ENCODE results near the gene ZBP1.

ZBP1 gene, protein sequence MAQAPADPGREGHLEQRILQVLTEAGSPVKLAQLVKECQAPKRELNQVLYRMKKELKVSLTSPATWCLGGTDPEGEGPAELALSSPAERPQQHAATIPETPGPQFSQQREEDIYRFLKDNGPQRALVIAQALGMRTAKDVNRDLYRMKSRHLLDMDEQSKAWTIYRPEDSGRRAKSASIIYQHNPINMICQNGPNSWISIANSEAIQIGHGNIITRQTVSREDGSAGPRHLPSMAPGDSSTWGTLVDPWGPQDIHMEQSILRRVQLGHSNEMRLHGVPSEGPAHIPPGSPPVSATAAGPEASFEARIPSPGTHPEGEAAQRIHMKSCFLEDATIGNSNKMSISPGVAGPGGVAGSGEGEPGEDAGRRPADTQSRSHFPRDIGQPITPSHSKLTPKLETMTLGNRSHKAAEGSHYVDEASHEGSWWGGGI

DNA sequence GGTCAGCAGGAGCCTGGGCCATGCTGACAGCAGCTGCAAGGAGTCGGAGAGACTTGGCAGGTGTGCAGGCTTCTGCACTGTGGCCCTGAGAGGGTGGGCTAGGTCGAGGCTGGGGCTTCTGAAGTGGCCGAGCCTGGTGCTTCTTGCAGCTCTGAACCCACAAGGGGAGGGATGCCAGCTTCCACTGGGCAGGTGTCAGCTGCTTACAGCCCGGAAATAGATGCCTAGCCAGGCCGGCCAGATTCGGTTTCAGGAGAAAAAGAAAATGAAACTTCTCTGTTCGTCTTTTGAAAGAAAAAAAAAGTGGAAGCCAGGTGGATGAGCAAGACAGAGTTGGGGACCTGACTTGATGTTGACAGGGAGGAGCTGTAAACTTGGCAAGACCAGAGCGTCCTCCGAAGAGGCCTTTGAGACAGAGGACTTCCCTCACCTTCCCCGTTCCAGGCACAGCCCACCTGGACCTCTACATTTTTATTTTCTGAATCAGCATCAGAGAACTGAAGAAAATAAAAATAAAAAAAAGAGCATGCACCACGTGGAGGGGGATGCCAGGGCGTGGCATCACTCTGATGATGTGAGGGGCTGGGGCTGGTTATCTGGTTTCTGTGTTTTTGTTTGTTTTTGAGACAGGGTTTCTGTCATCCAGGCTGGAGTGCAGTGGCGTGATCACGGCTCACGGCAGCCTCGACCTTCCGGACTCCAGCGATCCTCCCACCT, at the start of gene ZBP1:
Gene ZBP1 (minus strand): TSS at position 153 of the 717 bp plus-strand sequence. CDS start 131 bp downstream, at position 22.
- peak; percentile 57 for DNase-seq (ENCODE audit: low spot score)

DNA sequence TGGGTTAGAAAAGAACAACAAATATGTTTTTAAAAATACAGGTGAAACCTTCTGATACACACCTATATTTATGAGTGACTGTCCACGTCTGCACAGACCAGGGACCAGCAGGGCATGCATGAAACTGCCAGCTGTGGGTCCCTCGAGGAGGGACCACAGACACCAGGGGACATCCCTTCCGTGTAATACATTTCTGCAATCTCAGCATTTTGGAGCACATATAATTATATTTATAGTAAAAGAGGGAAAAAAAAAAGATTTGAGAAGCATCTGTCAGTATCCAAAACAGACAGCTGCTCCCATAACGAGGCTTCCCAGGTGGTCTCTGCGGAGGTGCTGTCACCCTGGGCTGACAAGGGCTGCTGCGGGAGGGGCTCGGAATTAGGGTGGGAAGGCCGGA, 49.4 kb upstream of the ZBP1 start:
- DNase-seq (ENCODE audit: low spot score) = no peak

DNA sequence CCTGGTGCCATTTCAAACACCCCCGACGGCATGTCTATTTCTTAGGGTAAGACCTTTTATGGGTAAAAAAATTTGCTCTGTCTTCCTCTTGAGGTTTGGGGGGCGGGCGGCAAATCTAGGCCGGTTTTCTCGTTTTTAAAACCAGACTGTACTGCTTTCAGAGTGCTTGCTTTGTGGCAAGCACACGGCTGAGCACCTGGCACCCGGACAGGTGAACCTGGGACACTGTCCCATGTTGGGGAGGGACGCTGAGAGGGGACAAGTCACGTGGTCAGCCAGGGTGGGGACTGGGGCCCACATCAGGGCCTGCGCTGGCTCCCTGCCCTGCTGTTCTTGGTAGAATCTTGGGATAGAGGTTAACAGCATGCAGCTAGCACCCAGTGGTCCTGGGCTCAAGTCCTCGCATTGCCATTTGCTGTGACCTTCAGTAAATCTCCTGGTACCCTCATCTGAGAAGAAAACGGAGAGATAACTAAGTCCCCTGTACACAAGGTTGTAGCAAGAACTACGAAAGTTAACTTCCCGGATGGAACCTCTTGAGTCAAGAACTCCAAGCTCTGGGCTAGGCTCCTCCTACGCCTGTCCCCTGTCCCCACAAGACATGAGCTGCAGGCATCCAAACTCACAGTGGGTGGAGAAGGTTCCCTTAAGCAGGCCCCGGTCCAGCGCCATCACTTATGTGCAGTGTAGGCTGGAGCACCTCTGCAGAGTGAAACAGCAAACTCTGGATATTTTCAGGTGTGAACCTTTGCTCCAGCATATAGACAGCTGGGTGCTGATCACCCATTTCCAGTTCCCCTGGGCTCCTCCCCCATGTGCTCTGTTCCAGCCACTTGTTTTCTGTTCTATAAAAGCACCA, 47.9 kb upstream of the ZBP1 start:
- DNase-seq (ENCODE audit: low spot score) = no peak

DNA sequence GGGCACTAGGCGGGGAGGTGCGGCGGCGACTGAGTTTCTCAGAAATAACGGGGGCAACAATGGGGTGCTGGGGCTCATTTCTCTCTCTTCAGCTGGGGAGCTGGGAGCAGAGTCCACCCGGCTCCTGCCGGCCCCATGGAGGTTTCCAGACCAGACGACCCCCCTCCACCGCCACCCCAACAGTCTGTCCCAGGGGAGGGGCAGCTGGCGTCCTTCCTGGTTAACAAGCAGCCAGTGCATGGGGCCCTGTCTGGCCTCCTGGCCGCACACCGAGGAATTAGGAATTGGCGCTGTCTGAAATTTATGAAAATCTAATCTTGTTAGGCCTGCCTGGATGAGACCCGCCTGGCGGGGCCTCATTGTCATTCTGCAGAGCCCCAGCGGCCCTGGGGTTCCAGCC, 47.2 kb upstream of the ZBP1 start:
- no peak for DNase-seq (ENCODE audit: low spot score)

DNA sequence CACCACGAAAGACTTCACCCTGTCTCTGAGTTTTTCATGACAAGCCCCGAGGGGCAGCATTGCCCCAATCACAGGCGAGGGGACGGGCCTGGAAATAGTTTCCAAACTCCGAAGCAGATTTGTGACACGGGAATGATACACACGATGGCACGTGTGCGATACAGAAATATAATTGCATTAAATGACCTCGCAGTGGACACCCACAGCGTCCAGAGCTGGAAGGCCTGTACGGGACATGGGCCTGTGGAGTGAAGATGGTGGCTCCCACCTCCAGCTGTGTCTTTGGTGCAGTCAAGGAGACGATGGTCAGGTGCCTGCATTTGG, 46.6 kb upstream of the ZBP1 start:
- DNase-seq (ENCODE audit: low spot score) = no peak

DNA sequence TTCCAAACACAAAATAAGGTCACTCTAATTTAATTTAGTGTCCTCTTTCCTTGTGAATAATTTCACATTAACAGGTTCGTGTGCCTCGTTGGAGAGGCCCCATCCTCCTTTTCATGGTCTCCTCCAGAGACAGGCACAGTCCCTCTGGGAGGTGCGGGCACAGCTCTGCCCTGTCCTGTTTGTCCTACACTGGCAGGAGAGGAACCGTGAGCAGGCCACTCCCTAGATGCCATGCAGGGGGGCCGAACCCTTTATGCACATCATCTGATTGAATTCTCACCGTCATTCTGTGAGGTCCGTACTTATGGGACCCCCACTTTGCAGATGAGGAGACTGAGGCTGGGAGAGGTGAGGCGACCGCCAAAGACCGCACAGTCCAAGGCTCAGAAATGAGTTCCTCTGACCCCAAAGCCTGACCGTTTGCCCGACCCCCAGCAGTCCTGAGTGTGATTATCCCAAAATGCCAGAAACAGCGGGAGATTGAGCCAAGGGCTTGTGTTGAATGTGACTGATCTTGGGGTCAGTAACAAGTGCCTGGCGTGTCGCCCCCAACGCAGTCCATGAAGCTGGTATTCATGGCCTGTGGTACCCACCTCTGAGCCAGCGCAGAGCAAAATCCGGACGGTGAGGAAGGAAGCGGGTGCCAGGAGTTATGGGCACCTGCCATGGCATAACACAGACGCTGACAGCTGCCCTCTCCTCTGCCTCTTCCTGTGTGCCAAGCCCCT, 46.0 kb upstream of the ZBP1 start:
- no peak for DNase-seq (ENCODE audit: low spot score)

DNA sequence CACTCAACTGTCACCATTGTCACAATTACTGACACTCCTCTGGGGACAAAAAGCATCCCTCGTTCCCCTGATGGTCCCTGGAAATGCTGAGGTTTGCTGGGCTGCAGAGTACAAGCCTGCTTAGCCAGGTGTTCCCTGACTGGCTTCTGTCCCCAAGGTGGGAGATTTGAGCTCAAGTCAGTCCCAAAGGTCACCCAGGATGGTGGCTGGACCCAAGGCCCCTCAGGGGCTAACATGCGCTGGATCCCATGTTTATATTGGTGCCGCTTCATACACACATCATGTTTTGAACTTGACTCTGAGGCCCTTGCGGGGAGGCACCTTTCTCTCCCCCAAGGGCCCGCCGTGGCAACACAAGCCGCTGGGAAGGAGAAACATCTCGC, 45.4 kb upstream of the ZBP1 start:
- DNase-seq (ENCODE audit: low spot score) = no peak

DNA sequence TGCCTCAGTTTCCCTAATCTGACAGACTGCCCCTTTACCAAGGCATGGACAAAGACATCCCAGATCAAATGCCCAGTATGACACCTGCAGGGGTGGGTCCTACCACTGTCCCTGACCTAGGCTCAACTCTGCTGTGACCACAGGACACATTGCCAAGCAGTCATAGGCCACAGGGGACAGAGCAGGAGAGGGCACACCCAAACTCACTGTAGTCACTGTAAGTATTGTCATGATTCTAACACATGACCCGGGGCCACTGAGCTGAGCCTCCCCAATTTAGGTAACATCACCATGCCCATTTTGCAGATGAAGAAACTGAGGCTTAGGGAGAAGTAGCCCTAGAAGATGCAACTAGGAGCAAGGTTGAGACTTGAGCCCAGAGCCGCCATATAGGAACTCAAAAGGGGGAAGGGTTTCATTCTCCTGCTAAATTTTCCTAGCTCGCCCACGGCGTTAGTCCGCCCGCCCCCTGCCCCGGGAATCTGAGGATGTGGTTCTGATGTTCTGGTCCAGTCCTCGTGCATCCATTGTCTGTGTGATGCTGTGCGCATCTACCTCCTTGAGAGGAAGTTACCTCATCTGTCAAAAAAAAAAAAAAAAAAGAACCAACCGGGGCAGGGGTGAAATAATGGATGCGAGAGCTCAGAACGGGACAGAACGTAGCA, 44.8 kb upstream of the ZBP1 start:
- DNase-seq (ENCODE audit: low spot score) = no peak

DNA sequence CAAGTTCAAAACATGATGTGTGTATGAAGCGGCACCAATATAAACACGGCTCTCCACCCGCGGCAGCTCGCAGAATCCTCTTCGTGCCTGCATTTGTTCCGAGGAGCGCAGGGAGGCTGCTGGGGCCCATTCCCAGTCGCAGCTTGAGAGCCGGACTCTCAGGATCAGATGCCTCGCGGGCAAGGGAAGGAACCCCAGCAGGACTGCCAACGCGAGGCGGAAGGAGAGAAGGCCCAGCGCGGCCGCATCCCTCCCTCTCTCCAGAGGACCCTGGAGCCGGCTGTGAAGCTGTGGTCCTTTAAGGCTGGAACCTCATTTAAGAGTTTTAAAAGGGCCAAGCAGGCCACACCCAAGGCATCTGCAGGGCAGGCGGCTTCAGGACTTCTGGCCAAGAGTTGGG, 44.2 kb upstream of the ZBP1 start:
- no peak for DNase-seq (ENCODE audit: low spot score)

DNA sequence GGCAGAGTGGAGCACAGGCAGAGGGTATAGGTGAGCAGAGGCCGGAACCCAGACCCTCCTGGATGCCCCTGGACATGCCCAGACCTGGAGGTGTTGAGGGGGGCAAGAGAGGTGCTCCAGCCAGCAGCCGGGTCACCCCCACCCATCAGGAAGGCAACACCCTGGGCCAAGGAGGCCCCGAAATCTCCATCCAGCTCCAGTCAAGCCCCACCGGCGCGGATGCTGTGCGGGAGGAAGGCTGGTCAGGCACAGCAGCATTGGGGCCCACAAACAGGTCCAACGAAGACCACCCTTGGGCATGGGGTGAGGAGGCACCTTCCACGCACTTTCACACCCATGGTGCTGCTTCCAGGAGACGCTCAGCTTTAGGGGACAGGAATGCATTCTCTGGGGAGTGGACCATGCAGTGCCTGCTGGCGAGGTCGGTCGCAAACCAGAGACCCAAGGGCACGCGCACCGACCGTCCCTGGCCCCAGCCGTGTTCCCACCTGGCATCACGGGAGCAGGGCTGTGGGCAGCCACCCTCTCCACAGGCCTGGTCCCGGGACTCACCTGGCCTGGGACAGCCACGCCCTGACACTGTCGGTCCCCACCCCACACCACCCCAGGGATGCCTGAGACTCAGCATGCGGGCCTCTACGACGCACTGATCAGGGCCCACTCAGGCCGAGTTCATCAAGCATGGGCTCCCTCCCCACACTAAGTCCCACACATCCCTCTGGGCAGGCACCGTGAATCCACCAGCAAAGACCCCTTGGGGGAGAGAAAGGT, 43.6 kb upstream of the ZBP1 start:
- DNase-seq (ENCODE audit: low spot score) = peak; percentile 58

DNA sequence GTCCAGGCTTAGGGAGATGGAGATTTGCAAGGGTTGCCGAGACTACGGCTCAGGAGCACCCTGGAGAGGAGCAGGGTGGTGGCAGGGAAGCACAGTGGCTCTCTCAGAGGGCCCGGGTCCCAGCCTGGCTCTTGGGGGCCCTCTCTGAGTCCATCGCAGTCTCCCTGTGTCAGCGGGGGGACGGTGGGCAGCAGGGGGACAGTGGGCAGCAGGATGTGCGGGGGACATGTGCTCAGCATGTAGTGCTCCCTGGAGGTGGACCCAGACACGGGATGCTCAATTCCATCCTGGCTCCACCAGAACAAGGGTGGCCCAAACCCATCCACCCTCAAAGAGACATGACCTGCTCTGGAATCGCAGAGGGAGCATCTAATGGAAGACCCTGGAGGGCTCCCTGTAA, 43.0 kb upstream of the ZBP1 start:
- DNase-seq (ENCODE audit: low spot score) = peak; percentile 48

DNA sequence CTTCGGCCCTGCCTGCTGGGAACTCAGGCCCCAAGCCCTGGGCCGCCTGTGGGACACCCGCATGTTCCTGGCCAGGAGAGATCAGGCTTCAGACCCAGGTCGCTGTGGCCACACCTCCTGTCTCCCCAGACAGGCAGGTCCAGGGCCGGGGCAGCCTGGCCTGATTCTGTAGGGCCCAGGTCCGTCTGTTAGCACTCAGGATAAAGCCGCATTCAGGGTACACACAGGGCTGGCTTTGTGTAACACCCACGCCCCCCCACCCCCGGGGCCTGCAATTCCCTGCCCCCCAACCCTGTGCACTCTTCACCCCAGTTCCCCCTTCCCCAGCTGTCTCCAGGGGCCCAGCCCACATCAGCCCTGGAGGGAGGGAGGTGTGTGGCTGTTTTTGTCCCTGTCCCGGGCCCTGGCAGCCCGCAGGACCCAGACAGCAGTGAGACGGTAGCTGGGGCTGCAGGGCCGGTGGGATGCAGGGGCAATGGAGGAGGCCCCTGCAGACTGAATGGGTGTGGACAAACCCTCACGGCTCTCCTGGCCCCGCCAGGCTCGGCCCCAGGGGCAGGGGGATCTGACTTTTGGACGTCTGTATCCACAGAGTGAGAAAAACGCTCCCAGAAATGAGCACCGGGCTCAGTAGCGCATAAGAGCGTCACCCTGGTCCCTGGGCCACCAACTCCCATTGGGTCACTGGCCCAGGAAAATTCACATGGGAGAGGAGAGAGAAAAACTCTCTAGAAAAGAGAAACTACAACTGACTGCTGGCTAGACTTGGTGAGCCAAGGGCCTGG, 42.4 kb upstream of the ZBP1 start:
- DNase-seq (ENCODE audit: low spot score) = peak; percentile 63

DNA sequence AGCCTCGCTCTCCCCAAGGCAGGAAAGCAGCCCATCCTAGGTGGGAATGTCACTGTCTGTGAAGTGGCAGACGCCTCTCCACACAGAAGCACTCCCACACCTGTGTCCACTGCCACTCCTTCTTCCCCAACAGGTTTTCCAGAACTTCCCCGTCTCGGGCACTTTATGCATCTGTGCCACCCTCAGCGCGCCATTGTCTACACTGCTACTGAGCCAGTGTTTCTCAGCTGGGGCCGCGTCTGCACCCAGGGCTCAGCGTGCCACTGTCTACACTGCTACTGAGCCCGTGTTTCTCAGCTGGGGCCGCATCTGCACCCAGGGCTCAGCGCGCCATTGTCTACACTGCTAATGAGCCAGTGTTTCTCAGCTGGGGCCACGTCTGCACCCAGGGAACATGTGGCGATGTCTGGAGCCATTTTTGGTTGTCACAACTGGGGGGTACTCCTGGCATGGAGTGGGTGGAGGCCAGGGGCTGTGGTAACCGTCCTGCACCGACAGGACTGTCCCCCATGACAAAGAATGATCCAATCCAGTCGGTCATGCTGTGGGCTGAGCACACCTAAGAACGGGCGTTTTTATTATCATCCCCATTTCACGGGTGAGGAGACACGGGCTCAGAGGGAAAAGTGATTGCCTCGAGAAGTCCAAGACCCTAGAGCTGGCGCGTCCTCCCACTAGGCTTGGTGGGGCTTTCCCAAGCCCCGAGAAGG, 41.7 kb upstream of the ZBP1 start:
- DNase-seq (ENCODE audit: low spot score) = peak; percentile 58

DNA sequence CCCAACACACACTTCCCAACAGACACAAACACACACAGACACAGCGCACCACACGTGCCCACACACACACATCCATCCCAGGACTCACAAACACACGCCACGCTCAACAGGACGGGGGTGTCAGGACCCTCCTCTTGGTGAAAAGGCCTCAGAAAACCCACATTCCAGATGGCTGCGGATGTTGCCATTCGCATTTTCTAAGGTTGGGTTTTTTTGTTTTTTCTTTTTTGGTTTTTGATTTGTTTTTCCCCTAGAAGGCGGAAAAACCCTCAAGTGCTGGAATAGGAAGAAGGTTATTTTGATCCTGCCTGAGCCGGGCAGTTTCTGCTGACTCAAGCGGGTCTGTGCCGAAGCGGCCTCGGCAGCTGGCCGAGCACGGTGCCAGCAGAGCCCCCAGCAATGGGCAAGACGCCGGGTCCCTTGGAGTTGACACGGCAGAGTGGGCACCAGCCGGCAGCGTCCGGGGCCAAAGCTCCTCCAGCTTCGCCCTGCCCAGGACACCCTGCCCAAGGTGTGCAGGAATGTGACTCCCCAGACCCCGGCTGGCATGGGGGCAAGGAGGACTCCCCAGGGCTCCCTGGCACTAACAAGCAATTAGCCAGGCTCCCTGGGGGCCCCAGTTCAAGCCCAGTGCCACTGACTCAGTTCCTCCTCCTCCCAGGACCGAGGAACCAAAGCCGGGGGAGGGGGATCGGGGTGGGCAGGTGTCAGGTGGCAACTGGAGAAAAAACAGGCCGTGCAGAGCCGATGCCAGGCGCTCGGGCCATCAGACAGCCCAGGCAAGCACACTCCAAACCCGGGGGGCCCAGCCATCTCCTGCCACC, 40.9 kb upstream of the ZBP1 start:
- DNase-seq (ENCODE audit: low spot score) = peak; percentile 67

DNA sequence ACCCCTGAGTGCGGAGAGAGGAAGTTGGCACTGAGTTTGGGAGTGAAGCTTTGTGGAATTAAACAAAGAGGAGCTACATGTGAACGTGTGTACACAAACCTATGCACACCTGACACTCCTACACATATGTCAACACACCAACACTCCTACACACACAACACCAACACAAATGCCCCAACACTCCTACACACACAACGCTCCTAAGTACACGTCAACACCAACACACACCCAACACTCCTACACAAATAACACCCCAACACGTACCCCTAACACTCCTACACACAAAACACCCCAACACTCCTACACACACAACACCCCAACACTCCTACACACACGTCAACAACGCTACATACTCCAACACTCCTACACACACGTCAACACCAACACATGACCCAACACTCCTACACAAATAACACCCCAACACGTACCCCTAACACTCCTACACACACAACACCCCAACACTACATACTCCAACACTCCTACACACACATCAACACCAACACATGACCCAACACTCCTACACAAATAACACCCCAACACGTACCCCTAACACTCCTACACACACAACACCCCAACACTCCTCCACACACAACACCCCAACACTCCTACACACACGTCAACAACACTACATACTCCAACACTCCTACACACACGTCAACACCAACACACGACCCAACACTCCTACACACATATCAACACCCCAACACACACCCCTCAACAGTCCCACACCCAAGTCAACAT, 40.1 kb upstream of the ZBP1 start:
- DNase-seq (ENCODE audit: low spot score) = no peak

DNA sequence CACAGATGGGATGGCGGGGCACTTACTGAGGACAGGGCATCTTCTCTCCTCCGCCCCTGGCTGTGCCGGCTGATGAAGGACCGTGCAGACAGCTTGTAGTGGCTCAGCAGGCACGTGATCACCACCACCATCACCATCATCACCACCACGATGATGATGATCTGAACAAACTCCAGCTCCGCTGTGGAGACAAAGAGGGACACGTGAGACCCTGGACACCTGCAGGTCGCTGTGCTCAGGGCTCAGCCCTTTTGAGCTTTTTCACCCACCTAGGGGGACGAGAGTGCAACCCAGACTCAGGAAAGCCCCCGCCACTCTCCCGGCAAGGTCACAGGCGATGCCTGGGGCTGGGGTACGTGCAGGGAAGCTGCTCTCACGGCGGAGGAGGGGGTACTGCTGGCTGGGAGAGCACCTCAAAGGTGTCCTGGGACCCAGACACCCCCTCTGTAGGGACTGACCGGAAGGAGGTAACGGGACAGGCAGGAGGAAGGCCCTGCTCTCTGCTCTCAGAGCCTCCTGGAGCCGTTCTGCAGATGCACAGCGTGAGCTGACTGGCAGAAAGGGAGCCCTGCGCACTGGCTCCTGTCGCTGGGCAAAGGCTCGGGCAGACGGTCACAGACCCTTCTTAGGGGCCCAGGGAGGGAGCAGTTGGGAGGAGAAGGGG, 39.4 kb upstream of the ZBP1 start:
- peak; percentile 55 for DNase-seq (ENCODE audit: low spot score)

Measured in left forelimb (tissue), 1 donor.